WTC11 (cell line): Measurements from ENCODE around the gene FRMD4B.

Experiments used
- ATF3 ChIP-seq: sonication (generic); formaldehyde crosslinking; conservative IDR thresholded peaks from 2 replicates; pipeline ENCODE4 v1.8.1; 2022; ENCODE audit warnings: mild to moderate bottlenecking, missing genetic modification reagents
- CREM ChIP-seq: sonication (generic); formaldehyde crosslinking; IDR thresholded peaks from 2 replicates; pipeline ENCODE4 v1.8.1; 2022; ENCODE audit warnings: mild to moderate bottlenecking, missing genetic modification reagents, moderate library complexity
- CTCF ChIP-seq: fragments of 200-600 bp; IDR thresholded peaks from 2 replicates; pipeline ENCODE4 v1.8.0; 2022; ENCODE audit warnings: antibody characterized with exemption
- NR3C1 ChIP-seq: sonication (generic); formaldehyde crosslinking; conservative IDR thresholded peaks from 2 replicates; pipeline ENCODE4 v1.8.1; 2023; ENCODE audit warnings: low read depth, mild to moderate bottlenecking, missing genetic modification reagents
- TCF7 ChIP-seq: sonication (generic); formaldehyde crosslinking; IDR thresholded peaks from 2 replicates; pipeline ENCODE4 v1.8.0; 2022; ENCODE audit warnings: mild to moderate bottlenecking, low read depth, missing genetic modification reagents, moderate library complexity
- ZNF416 ChIP-seq: fragments of 250-450 bp; sonication (Bioruptor Pico); IDR thresholded peaks from 2 replicates; pipeline ENCODE4 v1.9.0; 2021; ENCODE audit warnings: mild to moderate bottlenecking, inconsistent platforms
- ZNF671 ChIP-seq: fragments of 250-450 bp; sonication (Bioruptor Pico); IDR thresholded peaks from 2 replicates; pipeline ENCODE4 v1.8.0; 2021; ENCODE audit warnings: mild to moderate bottlenecking

DNA sequence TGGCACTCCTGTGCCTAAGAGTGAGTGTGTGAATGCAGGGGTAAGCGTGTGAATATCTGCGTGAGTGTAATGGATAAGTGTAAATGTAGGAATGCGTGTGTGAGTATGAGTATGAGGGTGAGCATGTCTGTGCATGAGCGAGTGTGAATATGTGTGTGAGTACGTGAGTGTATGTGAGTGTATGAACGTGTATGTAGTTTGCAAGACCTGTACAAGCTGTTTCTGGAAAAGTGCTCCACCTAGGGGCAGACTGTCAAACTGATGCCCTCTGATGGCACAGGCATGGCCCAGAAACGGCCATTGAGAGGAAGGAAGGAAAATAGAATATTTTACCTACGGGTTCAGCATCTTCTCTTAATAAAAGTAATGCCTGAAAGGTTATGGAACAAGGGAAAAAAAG lies 24.4 kb upstream of the FRMD4B start:
- no peak for TF ChIP-seq TCF7 (CRISPR knock-in tag)
- TF ChIP-seq NR3C1 (CRISPR knock-in tag): no peak
- peak; percentile 61 for TF ChIP-seq CTCF
- no peak for TF ChIP-seq ZNF416
- TF ChIP-seq ZNF671 (CRISPR knock-in tag): no peak
- no peak for TF ChIP-seq ATF3 (CRISPR knock-in tag)
- no peak for TF ChIP-seq CREM (CRISPR knock-in tag)
